ENCODE data around the gene PTPRC.
"Not testable (repeated sequence)": the region's sequence is repeated elsewhere in the genome, so short reads cannot be mapped to it uniquely, and the experiment has no call there.

Gene PTPRC, protein sequence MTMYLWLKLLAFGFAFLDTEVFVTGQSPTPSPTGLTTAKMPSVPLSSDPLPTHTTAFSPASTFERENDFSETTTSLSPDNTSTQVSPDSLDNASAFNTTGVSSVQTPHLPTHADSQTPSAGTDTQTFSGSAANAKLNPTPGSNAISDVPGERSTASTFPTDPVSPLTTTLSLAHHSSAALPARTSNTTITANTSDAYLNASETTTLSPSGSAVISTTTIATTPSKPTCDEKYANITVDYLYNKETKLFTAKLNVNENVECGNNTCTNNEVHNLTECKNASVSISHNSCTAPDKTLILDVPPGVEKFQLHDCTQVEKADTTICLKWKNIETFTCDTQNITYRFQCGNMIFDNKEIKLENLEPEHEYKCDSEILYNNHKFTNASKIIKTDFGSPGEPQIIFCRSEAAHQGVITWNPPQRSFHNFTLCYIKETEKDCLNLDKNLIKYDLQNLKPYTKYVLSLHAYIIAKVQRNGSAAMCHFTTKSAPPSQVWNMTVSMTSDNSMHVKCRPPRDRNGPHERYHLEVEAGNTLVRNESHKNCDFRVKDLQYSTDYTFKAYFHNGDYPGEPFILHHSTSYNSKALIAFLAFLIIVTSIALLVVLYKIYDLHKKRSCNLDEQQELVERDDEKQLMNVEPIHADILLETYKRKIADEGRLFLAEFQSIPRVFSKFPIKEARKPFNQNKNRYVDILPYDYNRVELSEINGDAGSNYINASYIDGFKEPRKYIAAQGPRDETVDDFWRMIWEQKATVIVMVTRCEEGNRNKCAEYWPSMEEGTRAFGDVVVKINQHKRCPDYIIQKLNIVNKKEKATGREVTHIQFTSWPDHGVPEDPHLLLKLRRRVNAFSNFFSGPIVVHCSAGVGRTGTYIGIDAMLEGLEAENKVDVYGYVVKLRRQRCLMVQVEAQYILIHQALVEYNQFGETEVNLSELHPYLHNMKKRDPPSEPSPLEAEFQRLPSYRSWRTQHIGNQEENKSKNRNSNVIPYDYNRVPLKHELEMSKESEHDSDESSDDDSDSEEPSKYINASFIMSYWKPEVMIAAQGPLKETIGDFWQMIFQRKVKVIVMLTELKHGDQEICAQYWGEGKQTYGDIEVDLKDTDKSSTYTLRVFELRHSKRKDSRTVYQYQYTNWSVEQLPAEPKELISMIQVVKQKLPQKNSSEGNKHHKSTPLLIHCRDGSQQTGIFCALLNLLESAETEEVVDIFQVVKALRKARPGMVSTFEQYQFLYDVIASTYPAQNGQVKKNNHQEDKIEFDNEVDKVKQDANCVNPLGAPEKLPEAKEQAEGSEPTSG (N-terminal part only)

DNA sequence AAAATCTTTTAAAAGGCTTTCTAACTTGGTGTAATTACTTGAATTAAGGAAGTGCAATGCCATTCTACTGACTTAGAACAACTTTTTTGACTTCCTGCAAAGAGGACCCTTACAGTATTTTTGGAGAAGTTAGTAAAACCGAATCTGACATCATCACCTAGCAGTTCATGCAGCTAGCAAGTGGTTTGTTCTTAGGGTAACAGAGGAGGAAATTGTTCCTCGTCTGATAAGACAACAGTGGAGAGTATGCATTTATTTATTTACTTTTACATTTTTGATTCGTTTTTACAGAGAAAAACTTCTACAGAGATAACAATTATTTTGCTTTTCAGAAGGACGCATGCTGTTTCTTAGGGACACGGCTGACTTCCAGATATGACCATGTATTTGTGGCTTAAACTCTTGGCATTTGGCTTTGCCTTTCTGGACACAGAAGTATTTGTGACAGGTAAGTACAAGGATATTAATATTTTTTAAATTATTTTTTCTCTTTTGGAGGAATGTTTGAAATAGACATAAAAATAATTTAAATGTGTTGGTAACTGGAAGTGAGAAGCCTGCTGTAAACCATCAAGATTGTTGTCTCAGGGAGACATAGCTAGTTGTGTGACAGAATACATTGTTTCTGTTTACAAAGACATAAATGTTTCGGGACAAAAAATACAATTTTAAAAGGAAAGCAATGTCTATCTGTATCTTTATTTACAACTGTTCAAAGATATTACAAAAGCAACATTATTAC, at the start of gene PTPRC:
TSS of gene PTPRC (plus strand) at position 147 of the 742 bp plus-strand sequence. CDS start at position 376, 229 bp downstream.
- no peak for DNase-seq (ENCODE audit: low read depth in 1 of 2, low spot score in 1 of 2)

DNA sequence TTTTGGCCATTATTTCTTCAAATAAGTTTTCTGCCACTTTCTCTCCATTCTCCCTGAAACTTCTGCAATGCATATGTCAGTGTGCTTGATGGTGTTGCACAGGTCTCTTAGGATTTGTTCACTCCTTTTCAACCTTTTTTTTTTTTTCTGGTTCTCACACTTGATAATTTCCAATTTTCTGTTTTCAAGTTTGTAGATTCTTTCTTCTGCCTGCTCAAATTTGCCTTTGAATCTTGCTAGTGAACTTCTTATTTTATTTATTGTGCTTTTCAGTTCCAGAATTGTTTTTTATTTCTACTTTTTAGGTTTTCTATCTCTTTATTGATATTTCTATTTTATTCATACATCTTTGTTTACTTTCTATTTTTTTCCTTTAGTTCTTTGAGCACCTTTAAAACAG, 48.4 kb upstream of the PTPRC start:
- no peak for DNase-seq (ENCODE audit: low read depth in 1 of 2, low spot score in 1 of 2)

DNA sequence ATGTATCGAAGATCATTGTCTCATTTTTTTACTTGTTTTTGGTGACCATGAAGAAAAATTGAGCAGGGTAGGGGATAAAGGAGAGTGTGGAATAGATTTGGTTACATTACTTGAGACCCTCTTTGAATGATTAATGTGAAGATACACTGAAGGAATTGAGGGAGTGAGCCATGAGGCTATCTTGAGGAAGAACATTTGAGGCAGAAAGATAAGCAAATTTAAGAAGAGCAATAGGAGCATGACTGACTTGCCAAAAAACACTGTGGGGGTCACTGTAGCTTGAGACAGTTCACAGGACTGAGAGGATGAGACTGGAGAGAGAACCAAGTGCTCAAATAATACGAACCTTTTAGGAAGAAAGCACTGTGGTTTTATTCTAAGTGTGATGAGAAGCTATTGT, 43.1 kb upstream of the PTPRC start:
- no peak for DNase-seq (ENCODE audit: low read depth in 1 of 2, low spot score in 1 of 2)

GRCh38 chr1:198597690-198598430, 41.0 kb upstream of the PTPRC start:
- DNase-seq (ENCODE audit: low read depth in 1 of 2, low spot score in 1 of 2) = no peak

DNA sequence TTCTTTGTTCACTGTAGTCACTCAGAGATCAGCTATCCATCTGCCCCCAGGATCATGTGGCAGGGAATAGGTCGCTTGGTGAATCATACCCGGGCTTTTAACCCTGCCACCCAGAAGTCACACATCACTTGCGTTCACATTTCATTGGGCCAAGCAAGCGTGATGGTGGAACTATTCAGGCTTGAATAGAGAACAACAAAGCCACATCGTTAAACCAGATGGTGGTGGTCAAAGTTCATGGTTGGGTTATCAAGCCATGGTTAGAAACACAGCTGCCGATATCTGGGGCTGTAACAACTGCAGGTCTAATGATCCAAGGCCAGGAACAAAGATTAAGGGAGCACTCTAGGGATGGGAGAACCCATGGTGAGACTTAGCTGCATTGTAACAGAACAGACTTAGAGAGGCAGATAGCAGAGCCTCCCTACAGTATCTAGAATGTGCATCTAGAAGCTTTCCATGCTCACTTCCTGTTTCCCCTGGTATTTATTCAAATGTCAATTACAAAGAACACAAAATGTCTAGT, 40.0 kb upstream of the PTPRC start:
- DNase-seq (ENCODE audit: low read depth in 1 of 2, low spot score in 1 of 2) = no peak

DNA sequence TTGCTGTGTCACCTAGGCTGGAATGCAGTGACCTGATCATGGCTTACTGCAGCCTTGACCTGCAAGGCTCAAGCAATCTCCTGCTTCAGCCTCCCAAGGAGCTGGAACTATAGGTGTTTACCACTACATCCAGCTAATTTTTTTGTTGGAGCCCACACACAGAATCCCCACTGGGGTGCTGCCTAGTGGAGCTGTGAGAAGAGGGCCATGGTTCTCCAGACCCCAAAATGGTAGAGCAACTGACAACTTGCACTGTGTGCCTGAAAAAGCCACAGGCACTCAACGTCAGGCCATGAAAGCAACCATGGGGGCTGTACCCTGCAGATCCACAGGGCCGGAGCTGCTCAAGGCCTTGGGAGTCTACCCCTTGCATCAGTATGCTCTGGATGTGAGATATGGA, 39.1 kb upstream of the PTPRC start:
- no peak for DNase-seq (ENCODE audit: low read depth in 1 of 2, low spot score in 1 of 2)

DNA sequence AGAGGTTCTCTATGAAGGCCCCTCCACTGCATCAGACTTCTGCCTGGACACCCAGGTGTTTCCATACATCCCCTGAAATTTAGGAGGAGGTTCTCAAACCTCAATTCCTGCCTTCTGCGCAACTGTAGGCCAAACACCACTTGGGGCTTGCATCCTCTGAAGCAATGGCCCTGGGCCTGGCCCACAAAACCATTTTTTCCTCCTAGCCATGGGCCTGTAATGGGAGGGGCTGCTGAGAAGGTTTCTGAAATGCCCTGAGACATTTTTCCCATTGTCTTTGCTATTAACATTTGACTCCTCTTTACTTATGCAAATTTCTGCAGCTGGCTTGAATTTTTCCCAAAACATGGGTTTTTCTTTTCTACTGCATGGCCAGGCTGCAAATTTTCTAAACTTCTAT, 37.9 kb upstream of the PTPRC start:
- no peak for DNase-seq (ENCODE audit: low read depth in 1 of 2, low spot score in 1 of 2)

- DNase-seq (ENCODE audit: low read depth in 1 of 2, low spot score in 1 of 2) = not testable (repeated sequence)
Measured at GRCh38 chr1:198601310-198601709, 37.5 kb upstream of the PTPRC start.

- DNase-seq (ENCODE audit: low read depth in 1 of 2, low spot score in 1 of 2) = no peak
Measured at GRCh38 chr1:198601936-198602889, 36.6 kb upstream of the PTPRC start.

DNA sequence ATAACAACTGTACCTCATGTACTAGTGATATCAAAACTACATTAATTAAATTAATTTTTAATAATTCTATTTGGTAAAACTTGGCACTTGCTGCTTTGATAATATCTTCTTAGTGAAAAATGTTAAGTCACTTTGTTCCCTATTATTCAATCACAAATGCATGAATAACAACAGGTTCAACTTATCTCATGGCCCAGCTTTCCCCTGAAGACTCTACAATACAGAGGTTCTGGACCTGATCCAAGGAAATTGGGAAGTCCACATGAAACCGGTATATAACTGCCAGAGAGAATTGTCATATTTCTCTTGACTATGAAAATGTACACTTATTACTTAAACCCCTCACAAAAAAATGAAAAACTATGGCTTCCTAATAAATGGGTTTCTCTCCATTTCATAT, 33.9 kb upstream of the PTPRC start:
- no peak for DNase-seq (ENCODE audit: low read depth in 1 of 2, low spot score in 1 of 2)

- DNase-seq (ENCODE audit: low read depth in 1 of 2, low spot score in 1 of 2) = no peak
Measured at GRCh38 chr1:198605406-198605805, 33.4 kb upstream of the PTPRC start.

DNA sequence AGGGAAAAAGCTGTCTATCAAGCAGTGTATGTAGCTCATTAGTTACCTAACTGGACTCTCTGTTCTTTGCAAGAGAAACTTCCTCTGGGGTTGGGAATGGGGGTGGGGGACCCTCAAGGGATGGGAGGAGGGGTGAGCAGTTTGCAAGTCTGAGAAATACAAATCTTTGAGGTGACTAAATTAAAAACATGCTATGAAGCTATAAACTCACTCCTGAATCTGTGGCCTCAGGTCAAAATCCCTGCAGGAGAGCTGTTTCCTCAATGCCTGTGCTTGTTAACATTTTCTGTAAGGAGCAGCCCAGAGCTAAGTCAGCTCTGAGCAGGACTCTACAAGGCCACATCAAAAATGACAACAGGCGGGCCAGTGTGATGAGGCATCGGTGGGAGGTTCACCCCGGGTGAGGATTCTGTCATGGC, 32.8 kb upstream of the PTPRC start:
- no peak for DNase-seq (ENCODE audit: low read depth in 1 of 2, low spot score in 1 of 2)

DNA sequence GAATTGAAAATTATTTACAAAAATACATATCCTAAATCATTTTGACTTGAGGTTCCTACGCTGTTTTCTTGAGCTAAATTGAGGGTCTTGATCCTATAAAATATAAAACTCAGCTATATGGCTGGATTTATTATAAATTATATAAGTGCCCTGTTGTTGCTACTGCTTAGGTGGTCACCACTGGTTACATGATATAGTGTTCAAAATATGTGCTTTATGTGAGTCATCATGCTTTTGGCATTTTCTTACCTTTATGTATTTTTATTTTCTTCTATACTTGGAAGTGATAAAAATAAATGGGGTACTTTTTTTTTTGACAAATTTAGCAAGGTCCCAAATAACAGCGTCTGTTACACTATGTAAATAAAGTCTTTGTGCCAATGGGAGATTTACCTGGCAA, 31.1 kb upstream of the PTPRC start:
- no peak for DNase-seq (ENCODE audit: low read depth in 1 of 2, low spot score in 1 of 2)

DNA sequence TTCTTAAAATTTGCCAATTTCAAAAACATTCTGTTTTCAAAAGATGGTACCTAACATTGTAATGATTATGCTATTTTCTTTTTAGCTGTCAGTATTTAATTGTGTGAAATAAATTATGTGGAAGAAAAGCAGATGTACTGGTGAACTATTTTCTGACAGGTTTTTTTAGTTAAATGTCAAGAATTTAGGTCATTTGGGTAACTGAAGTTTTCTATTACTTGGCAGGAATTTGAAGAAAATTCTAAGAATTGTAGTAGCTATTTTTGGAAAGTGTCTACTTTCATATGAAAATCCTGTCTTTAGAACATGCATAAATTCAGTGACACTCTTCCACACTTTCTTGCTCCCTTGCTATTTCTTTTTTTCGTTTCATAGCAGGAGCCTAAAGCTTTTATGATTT, 28.5 kb upstream of the PTPRC start:
- no peak for DNase-seq (ENCODE audit: low read depth in 1 of 2, low spot score in 1 of 2)

- DNase-seq (ENCODE audit: low read depth in 1 of 2, low spot score in 1 of 2) = no peak
Measured at GRCh38 chr1:198611219-198611618, 27.6 kb upstream of the PTPRC start.

- DNase-seq (ENCODE audit: low read depth in 1 of 2, low spot score in 1 of 2) = no peak
Measured at GRCh38 chr1:198612471-198613260, 26.2 kb upstream of the PTPRC start.

GRCh38 chr1:198617406-198617805, 21.4 kb upstream of the PTPRC start:
- DNase-seq (ENCODE audit: low read depth in 1 of 2, low spot score in 1 of 2) = no peak

Data from activated T-helper 1 cell treated with anti-CD3 and anti-CD28 coated beads, Interleukin-2, amount 50 U/mL, for 16 hours (primary cell).